GM12865 (cell line): ENCODE data around the gene ZNF208.

Source experiments
- DNase-seq: peaks from one replicate; pipeline ENCODE4 v3.0.0; 2010; ENCODE audit warnings: low read depth
- H3K4me3 ChIP-seq: 2 replicates; pipeline ENCODE4 v1.5.1; 2011; ENCODE audit warnings: mild to moderate bottlenecking, low read depth, low read length, control low read depth
- TF ChIP-seq, protein P1 (sequence below): IDR thresholded peaks from 2 replicates; pipeline ENCODE4 v1.5.1; 2011; ENCODE audit warnings: low read length, control low read depth, low read depth, inconsistent platforms; ENCODE audit not compliant: insufficient read depth; ENCODE audit errors: missing control alignments

ZNF208 gene

GRCh38 chr19:21883516-21883915 is 127.2 kb downstream of the ZNF208 start:
- no peak for DNase-seq
- TF ChIP-seq, protein P1, sequence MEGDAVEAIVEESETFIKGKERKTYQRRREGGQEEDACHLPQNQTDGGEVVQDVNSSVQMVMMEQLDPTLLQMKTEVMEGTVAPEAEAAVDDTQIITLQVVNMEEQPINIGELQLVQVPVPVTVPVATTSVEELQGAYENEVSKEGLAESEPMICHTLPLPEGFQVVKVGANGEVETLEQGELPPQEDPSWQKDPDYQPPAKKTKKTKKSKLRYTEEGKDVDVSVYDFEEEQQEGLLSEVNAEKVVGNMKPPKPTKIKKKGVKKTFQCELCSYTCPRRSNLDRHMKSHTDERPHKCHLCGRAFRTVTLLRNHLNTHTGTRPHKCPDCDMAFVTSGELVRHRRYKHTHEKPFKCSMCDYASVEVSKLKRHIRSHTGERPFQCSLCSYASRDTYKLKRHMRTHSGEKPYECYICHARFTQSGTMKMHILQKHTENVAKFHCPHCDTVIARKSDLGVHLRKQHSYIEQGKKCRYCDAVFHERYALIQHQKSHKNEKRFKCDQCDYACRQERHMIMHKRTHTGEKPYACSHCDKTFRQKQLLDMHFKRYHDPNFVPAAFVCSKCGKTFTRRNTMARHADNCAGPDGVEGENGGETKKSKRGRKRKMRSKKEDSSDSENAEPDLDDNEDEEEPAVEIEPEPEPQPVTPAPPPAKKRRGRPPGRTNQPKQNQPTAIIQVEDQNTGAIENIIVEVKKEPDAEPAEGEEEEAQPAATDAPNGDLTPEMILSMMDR, result no peak

More at GRCh38 chr19:21883516-21883915, 127.2 kb downstream of the ZNF208 start:
- no peak overlapping the region for H3K4me3 ChIP-seq
